ENCODE data around the gene CORO7.
A peak's percentile ranks its signal among the peaks of the same experiment; 100 is the strongest.

The CORO7 gene

GRCh38 chr16:4383591-4384444 lies 32.6 kb downstream of the CORO7 start:
- no peak for DNase-seq (ENCODE audit: low spot score)

DNA sequence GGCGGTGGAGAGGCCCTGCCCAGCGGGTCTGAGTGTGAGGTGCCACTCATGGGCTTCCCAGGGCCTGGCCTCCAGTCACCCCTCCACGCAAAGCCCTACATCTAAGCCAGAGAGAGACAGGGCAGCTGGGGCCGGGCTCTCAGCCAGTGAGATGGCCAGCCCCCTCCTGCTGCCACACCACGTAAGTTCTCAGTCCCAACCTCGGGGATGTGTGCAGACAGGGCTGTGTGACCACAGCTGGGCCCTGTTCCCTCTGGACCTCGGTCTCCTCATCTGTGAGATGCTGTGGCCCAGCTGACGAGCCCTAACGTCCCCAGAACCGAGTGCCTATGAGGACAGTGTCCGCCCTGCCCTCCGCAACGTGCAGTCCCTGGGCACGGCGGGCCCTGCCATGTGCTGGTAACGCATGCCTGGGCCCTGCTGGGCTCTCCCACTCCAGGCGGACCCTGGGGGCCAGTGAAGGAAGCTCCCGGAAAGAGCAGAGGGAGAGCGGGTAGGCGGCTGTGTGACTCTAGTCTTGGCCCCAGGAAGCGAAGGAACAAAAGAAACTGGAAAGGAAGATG lies 33.5 kb downstream of the CORO7 start:
- no peak for DNase-seq (ENCODE audit: low spot score)

- no peak for DNase-seq (ENCODE audit: low spot score)
Measured at GRCh38 chr16:4381935-4382794, 34.2 kb downstream of the CORO7 start.

- DNase-seq (ENCODE audit: low spot score), result no peak
Measured at GRCh38 chr16:4381072-4381934, 35.1 kb downstream of the CORO7 start.

DNA sequence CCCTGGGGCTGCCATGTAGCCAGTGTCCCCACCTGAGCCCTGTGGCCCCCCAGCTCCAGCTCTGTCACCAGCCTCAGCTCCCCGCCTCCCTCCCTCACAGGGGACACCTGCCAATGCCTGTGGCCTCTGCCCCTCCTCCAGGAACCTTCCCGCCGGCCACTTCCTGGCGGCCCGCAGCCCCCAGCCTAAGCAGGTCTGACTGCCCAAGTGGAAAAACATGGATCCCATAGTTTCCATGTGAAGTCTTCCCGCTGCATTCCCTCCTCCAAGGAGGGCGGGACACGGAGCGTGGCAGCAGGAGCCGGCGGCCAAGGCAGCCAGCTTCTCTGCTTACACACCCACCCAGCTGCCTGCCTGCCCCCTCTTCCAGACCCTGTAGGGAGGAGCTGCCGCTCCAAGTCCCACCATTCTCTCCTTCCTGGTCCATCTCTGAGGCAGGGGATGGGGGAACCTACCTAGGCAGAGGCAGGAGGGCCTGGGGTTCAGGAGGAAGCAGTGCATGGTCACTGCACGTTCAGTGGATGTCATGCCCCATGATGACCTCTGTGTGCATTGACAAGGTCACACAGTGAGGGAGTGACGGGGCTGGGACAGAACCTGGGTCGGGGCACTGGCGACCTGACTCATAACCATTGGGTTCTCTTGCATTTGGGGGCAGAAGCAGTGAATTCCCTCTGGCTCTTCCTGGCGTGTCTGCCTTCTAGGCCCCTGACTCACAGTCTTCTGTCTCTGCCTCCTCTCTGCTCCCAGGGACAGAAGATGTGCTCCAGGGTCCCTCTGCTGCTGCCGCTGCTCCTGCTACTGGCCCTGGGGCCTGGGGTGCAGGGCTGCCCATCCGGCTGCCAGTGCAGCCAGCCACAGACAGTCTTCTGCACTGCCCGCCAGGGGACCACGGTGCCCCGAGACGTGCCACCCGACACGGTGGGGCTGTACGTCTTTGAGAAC lies 36.0 kb downstream of the CORO7 start:
- no peak for DNase-seq (ENCODE audit: low spot score)

DNA sequence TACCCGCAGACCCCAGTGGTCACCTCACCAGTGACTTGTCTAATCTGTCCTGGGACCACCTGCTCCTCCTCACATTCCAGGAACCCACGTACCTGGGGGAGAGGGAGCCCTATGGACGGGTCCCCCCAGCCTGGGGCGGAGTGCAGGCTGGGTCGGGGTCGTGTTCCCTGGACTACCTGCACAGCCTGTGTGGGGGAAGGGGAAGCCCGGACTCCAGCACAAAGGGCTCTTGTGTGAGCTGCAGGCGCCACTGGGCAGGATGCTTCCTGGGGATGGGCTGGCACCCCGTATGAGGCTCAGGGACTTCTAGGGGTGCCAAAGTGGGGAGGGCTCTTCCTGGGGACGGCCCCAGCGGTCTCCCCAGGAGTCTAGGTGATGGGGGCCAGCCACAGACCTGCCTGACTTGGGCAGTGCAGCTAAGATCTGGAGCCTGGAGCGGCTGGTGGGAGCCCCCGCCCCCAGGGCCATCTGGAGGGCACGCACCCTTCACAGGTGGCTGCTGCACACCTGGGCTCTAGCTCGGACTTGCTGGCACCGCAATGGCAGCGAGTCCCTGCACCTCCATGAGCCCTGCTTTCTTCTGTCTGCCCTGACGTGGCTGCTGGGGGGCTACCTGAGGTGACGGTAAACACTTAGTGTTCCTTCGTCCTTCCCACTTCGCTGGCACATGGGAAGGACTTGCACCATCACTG lies 37.3 kb downstream of the CORO7 start:
- DNase-seq (ENCODE audit: low spot score), result no peak

DNA sequence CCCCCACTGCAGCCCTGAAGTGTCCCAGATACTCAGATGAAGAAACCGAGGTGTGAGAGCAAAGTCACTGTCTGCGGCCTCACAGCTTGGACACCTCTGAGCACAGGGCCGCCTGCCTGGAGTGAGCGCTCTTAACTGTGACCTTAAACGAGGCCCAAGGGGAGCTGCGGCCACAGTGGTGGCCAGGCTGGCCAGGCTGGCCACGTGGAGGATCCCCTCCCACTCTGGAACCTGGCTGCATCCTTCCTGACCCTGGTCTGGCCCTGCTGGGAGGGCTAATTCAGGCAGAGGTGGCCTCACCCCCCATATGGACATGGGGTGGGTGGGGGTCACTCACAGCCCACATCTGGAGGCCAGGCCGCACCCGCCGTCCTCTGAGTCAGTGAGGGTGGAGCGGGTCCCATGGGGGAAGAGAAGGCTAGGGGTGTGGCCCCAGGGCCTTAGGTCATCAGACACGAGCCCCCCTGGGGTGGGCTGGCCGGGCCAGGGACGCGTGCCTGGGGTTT lies 38.2 kb downstream of the CORO7 start:
- no peak for DNase-seq (ENCODE audit: low spot score)

- DNase-seq (ENCODE audit: low spot score), result no peak
Measured at GRCh38 chr16:4377573-4378154, 38.7 kb downstream of the CORO7 start.

GRCh38 chr16:4376893-4377572 lies 39.4 kb downstream of the CORO7 start:
- no peak for DNase-seq (ENCODE audit: low spot score)

GRCh38 chr16:4376126-4376892 lies 40.1 kb downstream of the CORO7 start:
- no peak for DNase-seq (ENCODE audit: low spot score)

DNA sequence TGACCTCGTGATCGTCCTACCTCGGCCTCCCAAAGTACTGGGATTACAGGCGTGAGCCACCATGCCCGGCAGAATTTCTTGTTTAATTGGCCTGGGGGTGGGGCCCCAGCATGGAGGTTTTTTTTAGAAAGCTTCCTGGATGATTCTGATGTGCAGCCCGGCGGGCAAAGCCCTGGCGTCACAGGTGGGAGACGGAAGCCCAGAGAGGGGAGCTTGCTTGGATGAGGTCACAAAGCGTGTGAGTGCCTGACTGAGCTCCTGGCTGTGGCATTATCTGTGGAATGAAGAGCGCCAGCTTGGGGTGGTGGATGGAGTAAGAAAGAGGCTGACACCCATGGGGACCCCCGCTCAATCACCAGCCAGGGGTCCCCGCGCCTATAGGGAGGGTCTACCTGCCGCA lies 40.7 kb downstream of the CORO7 start:
- DNase-seq (ENCODE audit: low spot score), result no peak

DNA sequence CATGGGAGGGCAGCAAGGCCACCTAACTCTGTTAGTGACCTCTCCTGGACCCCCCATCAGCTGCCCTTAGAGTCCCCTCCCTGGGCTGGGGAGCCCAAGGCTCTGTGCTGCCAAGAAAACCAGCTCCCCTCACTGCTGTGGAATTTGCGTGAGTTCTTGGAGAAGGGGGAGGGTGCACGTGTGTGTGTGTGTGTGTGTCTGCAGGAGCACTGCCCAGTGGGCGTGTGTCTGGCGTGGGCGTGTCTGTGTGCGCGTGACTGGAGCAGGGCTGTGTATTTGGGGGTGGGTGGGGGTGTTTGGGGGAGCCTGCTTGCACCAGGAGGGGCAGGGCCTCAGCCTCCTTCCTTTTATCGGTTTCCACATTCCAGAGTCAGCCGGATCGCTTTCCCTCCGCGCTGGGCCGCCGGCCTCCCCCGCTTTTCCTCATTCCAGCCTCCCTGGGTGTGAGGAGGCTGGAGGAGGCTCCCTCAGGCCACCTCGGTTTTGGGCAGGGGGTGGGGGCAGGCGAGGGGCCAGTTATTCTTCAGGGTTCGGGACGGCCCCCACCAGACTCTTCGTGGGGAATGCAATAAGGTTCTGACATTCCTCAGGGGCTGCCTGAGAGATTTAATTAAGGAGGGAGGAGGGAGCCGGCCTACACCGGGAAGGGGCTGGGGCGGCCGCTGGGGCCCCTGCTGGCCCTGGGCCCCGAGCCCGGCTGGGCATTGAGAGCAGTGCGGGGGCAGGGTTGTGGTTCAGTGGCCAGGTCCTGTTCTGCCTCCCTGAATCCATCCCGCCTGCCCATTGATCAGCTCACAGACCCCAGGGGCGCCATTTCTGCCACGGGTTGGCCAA lies 42.3 kb downstream of the CORO7 start:
- no peak for DNase-seq (ENCODE audit: low spot score)

- no peak for DNase-seq (ENCODE audit: low spot score)
Measured at GRCh38 chr16:4373356-4373908, 43.0 kb downstream of the CORO7 start.

- no peak for DNase-seq (ENCODE audit: low spot score)
Measured at GRCh38 chr16:4372578-4373355, 43.6 kb downstream of the CORO7 start.

DNA sequence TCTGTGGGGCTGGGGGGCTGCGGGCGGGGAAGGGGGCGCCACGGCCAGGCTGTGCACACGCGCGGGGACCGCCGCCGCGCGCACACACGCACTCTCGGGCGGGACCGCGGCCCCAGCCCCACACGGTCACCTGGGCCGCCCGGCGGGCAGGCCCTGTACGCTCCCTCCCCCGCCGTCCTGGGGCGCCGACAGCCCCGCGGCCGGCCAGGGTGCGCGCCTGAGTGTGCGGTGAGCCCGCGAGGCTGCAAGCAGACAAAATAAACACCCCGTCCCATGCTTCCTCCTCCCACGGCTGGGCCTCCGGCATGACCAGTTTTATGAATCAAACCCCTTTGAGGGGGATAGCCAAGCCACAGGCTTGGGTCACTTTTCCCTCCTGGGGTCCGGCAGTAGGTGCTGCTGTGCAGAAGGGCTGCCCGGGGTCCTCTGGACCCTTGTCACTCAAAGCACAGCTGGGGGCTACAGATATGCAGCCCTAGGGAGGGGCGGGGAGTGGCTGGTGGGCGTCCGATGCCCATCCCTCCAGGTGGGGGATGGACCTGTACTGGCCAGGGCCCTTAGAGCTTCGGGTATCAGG lies 44.3 kb downstream of the CORO7 start:
- DNase-seq (ENCODE audit: low spot score), result peak; percentile 7
